CD4-positive, alpha-beta T cell treated with Interleukin-21 for 1 hour (primary cell): Measurements from ENCODE around the gene SIPA1L2.
"Not testable (repeated sequence)": the region's sequence is repeated elsewhere in the genome, so short reads cannot be mapped to it uniquely, and the experiment has no call there.

Experiments
- DNase-seq: peaks from one replicate; pipeline ENCODE4 v3.0.0-alpha.2; 2020

Gene SIPA1L2

GRCh38 chr1:232614811-232615210 is 15.1 kb downstream of the SIPA1L2 start:
- DNase-seq, result no peak

- DNase-seq, result no peak
These were observed 16.1 kb downstream of the SIPA1L2 start for GRCh38 chr1:232613752-232614381.

DNA sequence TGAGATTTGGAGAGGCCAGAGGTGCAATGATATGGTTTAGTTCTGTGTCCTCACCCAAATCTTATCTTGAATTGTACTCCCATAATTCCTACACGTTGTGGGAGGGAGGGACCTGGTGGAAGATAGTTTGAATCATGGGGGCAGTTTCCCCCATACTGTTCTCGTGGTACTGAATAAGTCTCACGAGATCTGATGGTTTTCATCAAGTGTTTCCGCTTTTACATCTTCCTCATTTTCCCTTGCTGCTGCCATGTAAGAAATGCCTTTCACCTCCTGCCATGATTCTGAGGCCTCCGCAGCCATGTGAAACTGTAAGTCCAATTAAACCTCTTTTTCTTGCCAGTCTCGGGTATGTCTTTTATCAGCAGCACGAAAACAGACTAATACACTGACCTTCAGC is 17.1 kb downstream of the SIPA1L2 start:
- not testable (repeated sequence) for DNase-seq

DNA sequence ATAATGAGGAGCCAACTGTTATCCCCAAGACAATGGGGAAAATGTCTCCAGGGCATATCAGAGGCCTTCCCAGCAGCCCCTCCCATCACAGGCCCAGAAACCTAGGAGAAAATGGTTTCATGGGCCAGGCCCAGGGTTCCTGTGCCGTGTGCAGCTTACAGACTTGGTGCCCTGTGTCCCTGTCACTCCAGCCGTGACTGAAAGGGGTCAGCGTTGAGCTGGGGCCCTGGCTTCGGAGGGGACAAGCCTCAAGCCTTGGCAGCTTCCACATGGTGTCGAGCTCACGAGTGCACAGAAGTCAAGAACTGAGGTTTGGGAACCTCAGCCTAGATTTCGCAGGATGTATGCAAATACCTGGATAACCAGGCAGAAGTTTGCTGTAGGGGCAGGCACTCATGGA is 18.1 kb downstream of the SIPA1L2 start:
- no peak for DNase-seq

- not testable (repeated sequence) for DNase-seq
These were observed 18.8 kb downstream of the SIPA1L2 start for GRCh38 chr1:232610902-232611745.

DNA sequence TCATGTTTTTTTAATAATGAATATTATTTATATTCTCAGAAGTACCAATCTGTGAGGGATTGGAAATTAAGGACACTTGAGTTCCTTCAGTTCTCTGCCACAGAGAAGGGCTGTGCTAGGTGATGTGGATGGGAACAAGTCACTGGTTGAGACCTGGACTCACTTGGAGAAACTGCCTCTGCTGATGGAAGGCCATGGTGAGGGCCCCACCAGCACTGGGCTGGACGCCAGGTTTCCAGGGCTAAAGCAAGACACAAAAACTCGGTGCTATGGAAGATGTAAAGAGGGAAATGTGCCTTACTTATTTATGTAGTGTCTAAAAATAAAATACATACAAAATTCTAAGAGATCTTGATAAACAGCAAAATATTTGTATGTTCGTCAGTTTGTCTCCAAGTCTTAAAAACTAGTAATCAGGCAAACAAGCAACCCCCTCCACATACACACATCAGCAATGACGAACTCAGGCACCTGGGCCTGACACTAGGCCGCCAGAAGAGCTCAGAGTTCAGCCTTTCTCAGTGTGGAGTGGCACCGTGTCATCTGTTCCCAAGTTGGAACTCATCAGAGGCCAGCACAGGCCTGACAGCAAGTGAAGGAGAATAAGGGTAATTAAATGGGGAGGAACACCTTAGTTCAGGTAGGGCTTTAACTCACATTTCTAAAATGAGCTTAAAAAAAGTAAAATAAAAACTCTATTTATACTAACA is 19.6 kb downstream of the SIPA1L2 start:
- DNase-seq, result no peak

- DNase-seq, result no peak
These were observed 21.5 kb downstream of the SIPA1L2 start for GRCh38 chr1:232608427-232608826.

DNA sequence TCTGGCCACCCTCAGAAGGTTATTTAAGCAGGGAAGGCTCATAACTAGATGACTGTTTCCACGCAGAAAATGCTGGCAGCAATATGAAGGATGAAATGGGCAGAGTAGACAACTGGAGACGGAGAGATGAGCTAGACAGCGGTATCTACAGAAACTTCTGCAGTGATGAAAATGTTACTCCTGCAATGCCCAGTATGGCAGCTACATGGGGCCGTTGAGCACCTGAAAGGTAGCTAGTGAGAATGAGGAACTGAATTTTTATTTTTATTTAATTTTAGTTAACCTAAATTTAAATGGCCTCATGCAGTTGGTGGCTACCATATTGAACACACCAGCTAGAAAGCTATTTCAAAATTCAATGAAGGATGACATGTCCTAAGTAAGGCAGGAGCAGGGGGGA is 27.3 kb downstream of the SIPA1L2 start:
- no peak for DNase-seq

GRCh38 chr1:232600424-232601258 is 29.3 kb downstream of the SIPA1L2 start:
- DNase-seq, result no peak

- no peak for DNase-seq
These were observed 30.5 kb downstream of the SIPA1L2 start for GRCh38 chr1:232599178-232600041.

- no peak for DNase-seq
These were observed 31.1 kb downstream of the SIPA1L2 start for GRCh38 chr1:232598837-232599177.

DNA sequence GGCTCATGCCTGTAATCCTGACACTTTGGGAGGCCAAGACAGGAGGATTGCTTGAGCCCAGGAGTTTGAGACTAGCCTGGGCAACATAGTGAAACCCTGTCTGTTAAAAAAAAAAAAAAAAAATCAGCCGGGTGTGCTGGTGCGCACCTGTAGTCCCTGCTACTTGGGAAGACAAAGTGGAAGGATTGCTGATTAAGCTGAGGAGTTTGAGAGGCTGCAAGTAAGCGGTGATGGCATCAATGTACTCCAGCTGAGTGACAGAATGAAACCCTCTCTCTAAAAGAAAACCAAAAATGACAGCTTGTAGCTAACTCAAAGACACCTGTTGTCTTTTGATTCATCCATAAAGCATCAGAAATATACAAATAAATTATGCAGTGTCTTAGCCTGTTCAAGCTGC is 31.8 kb downstream of the SIPA1L2 start:
- DNase-seq, result no peak

- no peak for DNase-seq
These were observed 32.2 kb downstream of the SIPA1L2 start for GRCh38 chr1:232597721-232598120.

DNA sequence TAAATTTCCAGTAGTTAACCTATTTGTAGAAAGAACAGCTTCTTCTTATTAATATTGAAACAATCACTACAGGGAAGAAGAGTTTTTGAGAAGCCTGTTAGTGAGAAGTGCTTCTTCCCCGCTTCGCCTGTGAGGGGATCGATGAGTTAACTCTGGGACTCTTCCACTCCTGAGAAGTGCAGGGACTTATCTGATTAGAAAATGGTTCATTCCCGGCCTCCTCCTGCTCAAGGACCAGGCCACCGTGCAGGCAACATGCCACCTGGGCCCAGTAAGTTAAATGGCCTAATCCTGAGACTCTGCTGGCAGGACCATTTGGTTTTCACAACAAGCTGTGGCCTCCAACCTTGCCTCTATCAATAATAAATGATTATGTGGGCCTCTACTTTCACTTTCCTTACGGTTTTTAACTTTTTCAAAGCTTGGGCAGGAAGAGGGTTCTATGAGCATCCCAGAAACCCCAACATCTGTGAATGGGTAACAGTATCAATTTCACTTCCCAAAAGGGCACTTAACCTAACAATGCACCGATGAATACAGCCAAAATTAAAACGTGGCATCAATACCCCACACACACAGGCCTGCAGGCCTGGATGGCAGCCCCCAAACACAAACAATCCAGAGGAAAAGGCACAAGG is 33.1 kb downstream of the SIPA1L2 start:
- no peak for DNase-seq

GRCh38 chr1:232594768-232595698 is 34.9 kb downstream of the SIPA1L2 start:
- no peak for DNase-seq

DNA sequence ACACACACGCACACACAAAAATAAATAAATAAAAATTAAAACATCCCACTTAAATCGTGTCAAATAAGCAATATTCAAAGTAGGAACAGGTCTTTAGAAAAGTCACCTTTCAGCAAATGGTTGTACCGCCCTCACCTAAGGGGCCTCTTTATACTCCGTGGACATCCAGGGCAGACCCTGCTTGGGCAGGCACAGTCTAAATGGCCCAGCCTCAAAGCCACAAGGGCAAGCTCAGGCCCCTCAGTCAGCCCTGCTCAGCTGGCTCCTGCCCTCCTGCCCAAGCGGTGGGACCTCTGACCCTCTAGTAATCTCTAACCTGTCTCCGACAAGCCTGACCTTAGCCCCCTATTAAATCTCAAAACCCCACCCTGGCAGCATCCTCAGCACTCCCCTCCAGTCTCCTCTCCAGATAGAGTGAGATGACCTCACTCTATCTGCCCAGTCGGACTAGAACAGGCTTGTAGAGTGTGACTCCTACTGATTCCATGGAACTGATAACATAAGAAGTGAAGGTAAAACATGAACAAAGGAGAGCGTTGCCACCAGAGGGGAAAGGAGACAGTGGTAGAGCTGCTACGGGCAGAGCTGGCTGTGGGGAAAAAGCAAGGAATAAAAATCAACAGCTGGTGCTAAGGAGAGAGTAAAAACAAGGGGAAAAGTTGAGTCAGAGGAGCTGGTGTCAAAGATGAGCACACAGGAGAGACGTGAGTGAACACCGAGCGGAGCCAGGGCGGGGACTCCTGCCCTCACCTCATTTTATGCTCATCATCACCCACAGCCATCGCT is 36.0 kb downstream of the SIPA1L2 start:
- no peak for DNase-seq

DNA sequence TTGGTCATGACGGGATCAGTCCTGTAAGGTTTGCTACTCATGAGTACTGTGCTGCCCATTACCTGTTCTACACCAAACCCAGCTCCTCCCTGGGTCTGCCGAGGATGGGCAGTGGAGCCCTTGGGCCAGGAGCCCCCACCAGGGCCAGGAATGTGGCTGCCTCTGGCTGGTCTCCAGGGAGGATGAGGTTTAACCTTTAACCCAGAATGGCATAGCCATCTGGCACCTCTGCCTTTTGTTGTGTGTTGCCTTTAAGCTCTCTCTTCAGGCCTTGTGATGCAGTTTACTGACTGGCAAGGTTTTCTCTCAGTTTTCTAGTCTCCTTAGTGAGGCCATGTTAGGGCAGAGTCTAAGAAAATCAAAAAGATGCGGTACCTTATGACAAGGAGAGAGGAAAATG is 38.6 kb downstream of the SIPA1L2 start:
- no peak for DNase-seq

GRCh38 chr1:232590744-232591082 is 39.2 kb downstream of the SIPA1L2 start:
- no peak for DNase-seq
